Measurements from ENCODE around the gene PLEKHG1.

PLEKHG1 gene

GRCh38 chr6:150589852-150590251 lies 9.8 kb upstream of the PLEKHG1 start:
- no peak for DNase-seq (ENCODE audit: low spot score)

- no peak for DNase-seq (ENCODE audit: low spot score)
These were observed 9.2 kb upstream of the PLEKHG1 start for GRCh38 chr6:150590446-150590845.

- no peak for DNase-seq (ENCODE audit: low spot score)
These were observed 7.2 kb upstream of the PLEKHG1 start for GRCh38 chr6:150592377-150592995.

GRCh38 chr6:150593119-150593518 lies 6.6 kb upstream of the PLEKHG1 start:
- DNase-seq (ENCODE audit: low spot score): no peak

GRCh38 chr6:150596439-150596838 lies 3.2 kb upstream of the PLEKHG1 start:
- DNase-seq (ENCODE audit: low spot score): no peak

GRCh38 chr6:150598401-150598800 lies 1.3 kb upstream of the PLEKHG1 start:
- no peak for DNase-seq (ENCODE audit: low spot score)

- DNase-seq (ENCODE audit: low spot score): no peak
These were observed 857 bp upstream of the PLEKHG1 start for GRCh38 chr6:150598858-150599198.

- DNase-seq (ENCODE audit: low spot score): no peak
These were observed 270 bp downstream of the PLEKHG1 start for GRCh38 chr6:150600010-150600300.

GRCh38 chr6:150600301-150601017 lies 774 bp downstream of the PLEKHG1 start:
- peak; percentile 83 for DNase-seq (ENCODE audit: low spot score)

GRCh38 chr6:150601439-150601838 lies 1.8 kb downstream of the PLEKHG1 start:
- DNase-seq (ENCODE audit: low spot score): no peak

GRCh38 chr6:150603176-150603575 lies 3.5 kb downstream of the PLEKHG1 start:
- no peak for DNase-seq (ENCODE audit: low spot score)

- DNase-seq (ENCODE audit: low spot score): no peak
These were observed 4.8 kb downstream of the PLEKHG1 start for GRCh38 chr6:150604467-150604866.

GRCh38 chr6:150605333-150605732 lies 5.6 kb downstream of the PLEKHG1 start:
- no peak for DNase-seq (ENCODE audit: low spot score)

GRCh38 chr6:150606168-150606591 lies 6.5 kb downstream of the PLEKHG1 start:
- DNase-seq (ENCODE audit: low spot score): peak; percentile 82

GRCh38 chr6:150606647-150607328 lies 7.1 kb downstream of the PLEKHG1 start:
- no peak for DNase-seq (ENCODE audit: low spot score)

- no peak for DNase-seq (ENCODE audit: low spot score)
These were observed 7.6 kb downstream of the PLEKHG1 start for GRCh38 chr6:150607329-150607650.

GRCh38 chr6:150610584-150610983 lies 10.9 kb downstream of the PLEKHG1 start:
- DNase-seq (ENCODE audit: low spot score): no peak

GRCh38 chr6:150613269-150613668 lies 13.6 kb downstream of the PLEKHG1 start:
- DNase-seq (ENCODE audit: low spot score): no peak

- no peak for DNase-seq (ENCODE audit: low spot score)
These were observed 16.3 kb downstream of the PLEKHG1 start for GRCh38 chr6:150615967-150616366.

GRCh38 chr6:150616586-150616985 lies 16.9 kb downstream of the PLEKHG1 start:
- DNase-seq (ENCODE audit: low spot score): no peak

- no peak for DNase-seq (ENCODE audit: low spot score)
These were observed 17.4 kb downstream of the PLEKHG1 start for GRCh38 chr6:150617062-150617461.

- DNase-seq (ENCODE audit: low spot score): no peak
These were observed 18.1 kb downstream of the PLEKHG1 start for GRCh38 chr6:150617496-150618460.

GRCh38 chr6:150619275-150619674 lies 19.6 kb downstream of the PLEKHG1 start:
- no peak for DNase-seq (ENCODE audit: low spot score)

All from left forelimb (tissue), 1 donor.